Measurements from ENCODE around the gene CDS2.

Gene CDS2

GRCh38 chr20:5145365-5146098 is 18.7 kb downstream of the CDS2 start:
- TF ChIP-seq PATZ1 (CRISPR knock-in tag; IDR thresholded peaks at IDR 0.05; ENCODE audit: borderline replicate concordance) (no peak), CSDC2 (CRISPR knock-in tag; IDR thresholded peaks at IDR 0.05) (no peak), ESRRG (CRISPR knock-in tag; IDR thresholded peaks at IDR 0.05) (no peak), ZNF70 (CRISPR knock-in tag; IDR thresholded peaks at IDR 0.05) (no peak), ZFP3 (CRISPR knock-in tag; IDR thresholded peaks at IDR 0.05) (no peak), ZNF8 (CRISPR knock-in tag; IDR thresholded peaks at IDR 0.05) (no peak), SNAI2 (CRISPR knock-in tag; IDR thresholded peaks at IDR 0.05) (no peak), ZFP30 (CRISPR knock-in tag; IDR thresholded peaks at IDR 0.05) (no peak), OSR1 (CRISPR knock-in tag; IDR thresholded peaks at IDR 0.05) (no peak)
- TF ChIP-seq, protein P1, sequence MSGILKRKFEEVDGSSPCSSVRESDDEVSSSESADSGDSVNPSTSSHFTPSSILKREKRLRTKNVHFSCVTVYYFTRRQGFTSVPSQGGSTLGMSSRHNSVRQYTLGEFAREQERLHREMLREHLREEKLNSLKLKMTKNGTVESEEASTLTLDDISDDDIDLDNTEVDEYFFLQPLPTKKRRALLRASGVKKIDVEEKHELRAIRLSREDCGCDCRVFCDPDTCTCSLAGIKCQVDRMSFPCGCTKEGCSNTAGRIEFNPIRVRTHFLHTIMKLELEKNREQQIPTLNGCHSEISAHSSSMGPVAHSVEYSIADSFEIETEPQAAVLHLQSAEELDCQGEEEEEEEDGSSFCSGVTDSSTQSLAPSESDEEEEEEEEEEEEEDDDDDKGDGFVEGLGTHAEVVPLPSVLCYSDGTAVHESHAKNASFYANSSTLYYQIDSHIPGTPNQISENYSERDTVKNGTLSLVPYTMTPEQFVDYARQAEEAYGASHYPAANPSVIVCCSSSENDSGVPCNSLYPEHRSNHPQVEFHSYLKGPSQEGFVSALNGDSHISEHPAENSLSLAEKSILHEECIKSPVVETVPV (CRISPR knock-in tag; IDR thresholded peaks at IDR 0.05), result no peak
- no peak for ATAC-seq

DNA sequence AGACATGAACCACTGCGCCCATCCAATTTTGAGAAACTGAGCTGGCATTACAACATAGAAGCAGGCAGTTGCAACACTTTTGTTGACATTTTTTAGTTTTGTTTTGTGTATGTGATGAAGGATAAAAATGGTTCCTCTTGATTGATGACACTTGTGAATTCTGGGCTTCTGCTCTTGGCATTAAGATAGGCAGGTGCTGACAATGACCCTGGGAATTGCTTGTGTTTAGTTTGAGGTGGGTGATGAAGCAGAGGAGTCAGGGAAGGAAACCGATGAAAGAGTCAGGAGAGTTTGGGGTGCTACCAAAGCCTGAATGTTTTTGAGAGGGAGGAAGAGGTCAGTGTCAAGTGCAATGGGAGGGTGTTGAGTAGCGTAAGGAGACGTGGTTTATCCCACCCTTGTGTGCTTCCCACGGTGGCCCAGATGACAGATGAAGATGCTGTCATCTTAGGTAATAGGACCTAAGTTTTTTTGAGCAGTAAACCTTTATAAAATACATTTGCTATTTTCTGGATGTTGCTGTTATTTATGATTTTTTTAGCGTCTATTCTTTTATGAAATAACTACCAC is 19.4 kb downstream of the CDS2 start:
- ATAC-seq, result no peak
- TF ChIP-seq GLIS3 (CRISPR knock-in tag; IDR thresholded peaks at IDR 0.05), result no peak
- no peak for TF ChIP-seq ZNF565 (CRISPR knock-in tag; conservative IDR thresholded peaks at IDR 0.05; ENCODE audit: low read depth)
- TF ChIP-seq, protein P2, sequence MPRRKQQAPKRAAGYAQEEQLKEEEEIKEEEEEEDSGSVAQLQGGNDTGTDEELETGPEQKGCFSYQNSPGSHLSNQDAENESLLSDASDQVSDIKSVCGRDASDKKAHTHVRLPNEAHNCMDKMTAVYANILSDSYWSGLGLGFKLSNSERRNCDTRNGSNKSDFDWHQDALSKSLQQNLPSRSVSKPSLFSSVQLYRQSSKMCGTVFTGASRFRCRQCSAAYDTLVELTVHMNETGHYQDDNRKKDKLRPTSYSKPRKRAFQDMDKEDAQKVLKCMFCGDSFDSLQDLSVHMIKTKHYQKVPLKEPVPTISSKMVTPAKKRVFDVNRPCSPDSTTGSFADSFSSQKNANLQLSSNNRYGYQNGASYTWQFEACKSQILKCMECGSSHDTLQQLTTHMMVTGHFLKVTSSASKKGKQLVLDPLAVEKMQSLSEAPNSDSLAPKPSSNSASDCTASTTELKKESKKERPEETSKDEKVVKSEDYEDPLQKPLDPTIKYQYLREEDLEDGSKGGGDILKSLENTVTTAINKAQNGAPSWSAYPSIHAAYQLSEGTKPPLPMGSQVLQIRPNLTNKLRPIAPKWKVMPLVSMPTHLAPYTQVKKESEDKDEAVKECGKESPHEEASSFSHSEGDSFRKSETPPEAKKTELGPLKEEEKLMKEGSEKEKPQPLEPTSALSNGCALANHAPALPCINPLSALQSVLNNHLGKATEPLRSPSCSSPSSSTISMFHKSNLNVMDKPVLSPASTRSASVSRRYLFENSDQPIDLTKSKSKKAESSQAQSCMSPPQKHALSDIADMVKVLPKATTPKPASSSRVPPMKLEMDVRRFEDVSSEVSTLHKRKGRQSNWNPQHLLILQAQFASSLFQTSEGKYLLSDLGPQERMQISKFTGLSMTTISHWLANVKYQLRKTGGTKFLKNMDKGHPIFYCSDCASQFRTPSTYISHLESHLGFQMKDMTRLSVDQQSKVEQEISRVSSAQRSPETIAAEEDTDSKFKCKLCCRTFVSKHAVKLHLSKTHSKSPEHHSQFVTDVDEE (CRISPR knock-in tag; IDR thresholded peaks at IDR 0.05), result no peak
- TF ChIP-seq SNAI2 (CRISPR knock-in tag; IDR thresholded peaks at IDR 0.05), result no peak
- TF ChIP-seq TOX (CRISPR knock-in tag; IDR thresholded peaks at IDR 0.05; ENCODE audit: borderline replicate concordance), result no peak
- no peak for TF ChIP-seq BACH2 (CRISPR knock-in tag; IDR thresholded peaks at IDR 0.05; ENCODE audit: borderline replicate concordance)
- no peak for TF ChIP-seq ZFP3 (CRISPR knock-in tag; IDR thresholded peaks at IDR 0.05)
- TF ChIP-seq PATZ1 (CRISPR knock-in tag; IDR thresholded peaks at IDR 0.05; ENCODE audit: borderline replicate concordance), result no peak
- TF ChIP-seq ZFP30 (CRISPR knock-in tag; IDR thresholded peaks at IDR 0.05), result no peak
- no peak for TF ChIP-seq ZNF8 (CRISPR knock-in tag; IDR thresholded peaks at IDR 0.05)
- no peak for TF ChIP-seq TCF4 (CRISPR knock-in tag; IDR thresholded peaks at IDR 0.05; ENCODE audit: borderline replicate concordance)
- no peak for TF ChIP-seq PPARA (CRISPR knock-in tag; IDR thresholded peaks at IDR 0.05; ENCODE audit: borderline replicate concordance)
- no peak for TF ChIP-seq POU6F1 (CRISPR knock-in tag; IDR thresholded peaks at IDR 0.05; ENCODE audit: borderline replicate concordance, low read depth)
- TF ChIP-seq, protein P3, sequence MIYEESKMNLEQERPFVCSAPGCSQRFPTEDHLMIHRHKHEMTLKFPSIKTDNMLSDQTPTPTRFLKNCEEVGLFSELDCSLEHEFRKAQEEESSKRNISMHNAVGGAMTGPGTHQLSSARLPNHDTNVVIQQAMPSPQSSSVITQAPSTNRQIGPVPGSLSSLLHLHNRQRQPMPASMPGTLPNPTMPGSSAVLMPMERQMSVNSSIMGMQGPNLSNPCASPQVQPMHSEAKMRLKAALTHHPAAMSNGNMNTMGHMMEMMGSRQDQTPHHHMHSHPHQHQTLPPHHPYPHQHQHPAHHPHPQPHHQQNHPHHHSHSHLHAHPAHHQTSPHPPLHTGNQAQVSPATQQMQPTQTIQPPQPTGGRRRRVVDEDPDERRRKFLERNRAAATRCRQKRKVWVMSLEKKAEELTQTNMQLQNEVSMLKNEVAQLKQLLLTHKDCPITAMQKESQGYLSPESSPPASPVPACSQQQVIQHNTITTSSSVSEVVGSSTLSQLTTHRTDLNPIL (CRISPR knock-in tag; IDR thresholded peaks at IDR 0.05; ENCODE audit: low read depth), result no peak

Data from SK-N-SH treated with all-trans-retinoic acid at 6 μM for 48 hours (cell line).